Cardiac ventricle fibroblast (primary cell): Measurements from ENCODE around the gene C1orf116. TPM values are rescaled to one million over a fixed set of nuclear protein-coding genes. Genes with fewer than 3 reads are reported as not detected.

Experiments used
- total RNA-seq: library from RNA; depleted of rRNA; stranded (reverse); fragments of >200 nt; gene quantifications from 2 replicates; pipeline ENCODE4 v1.2.3, GENCODE V29; 2015

The C1orf116 gene
- total RNA-seq, result not detected in 2 replicates

GRCh38 chr1:207032528-207033017, at the start of gene C1orf116:
TSS of gene C1orf116 (minus strand) at chr1:207032756. CDS start at chr1:207027598, 5,158 bp downstream.

GRCh38 chr1:207052911-207053769, 20.6 kb upstream of the C1orf116 start, which contains the start of gene PFKFB2:
TSS of gene PFKFB2 (plus strand) at chr1:207053275. CDS start at chr1:207054718, 1,443 bp downstream.

GRCh38 chr1:207051191-207051943, 18.8 kb upstream of the C1orf116 start, which contains the start of gene YOD1:
TSS of gene YOD1 (minus strand) at chr1:207051208. CDS start at chr1:207051030, 178 bp downstream.

GRCh38 chr1:206970446-206970845, 62.1 kb downstream of the C1orf116 start, which contains the start of gene FCAMR:
TSS of gene FCAMR (minus strand) at chr1:206970460. CDS start at chr1:206970125, 335 bp downstream.

Other genes starting within 250 kb of the C1orf116 start
- not detected in 2 replicates for gene IL20, start 167.1 kb downstream of the C1orf116 start, total RNA-seq
- gene IL24, start 135.3 kb downstream of the C1orf116 start, total RNA-seq, result 0.12 TPM in 1 of 2 replicates, not detected in the other
- 1.3 and 1.6 TPM in 2 replicates for gene FCMR, start 110.8 kb downstream of the C1orf116 start, total RNA-seq
- gene PIGR, start 86.3 kb downstream of the C1orf116 start, total RNA-seq, result not detected in 2 replicates
- not detected in 2 replicates for gene FCAMR, start 62.3 kb downstream of the C1orf116 start, total RNA-seq
- 3.4 and 4.4 TPM in 2 replicates for gene YOD1, start 18.5 kb upstream of the C1orf116 start, total RNA-seq
- 3.3 and 3.4 TPM in 2 replicates for gene PFKFB2, start 20.5 kb upstream of the C1orf116 start, total RNA-seq
- not detected in 2 replicates for gene C4BPB, start 56.1 kb upstream of the C1orf116 start, total RNA-seq
- gene C4BPA, start 71.5 kb upstream of the C1orf116 start, total RNA-seq, result not detected in 2 replicates